ENCODE results near the gene FBXL13.

DNA sequence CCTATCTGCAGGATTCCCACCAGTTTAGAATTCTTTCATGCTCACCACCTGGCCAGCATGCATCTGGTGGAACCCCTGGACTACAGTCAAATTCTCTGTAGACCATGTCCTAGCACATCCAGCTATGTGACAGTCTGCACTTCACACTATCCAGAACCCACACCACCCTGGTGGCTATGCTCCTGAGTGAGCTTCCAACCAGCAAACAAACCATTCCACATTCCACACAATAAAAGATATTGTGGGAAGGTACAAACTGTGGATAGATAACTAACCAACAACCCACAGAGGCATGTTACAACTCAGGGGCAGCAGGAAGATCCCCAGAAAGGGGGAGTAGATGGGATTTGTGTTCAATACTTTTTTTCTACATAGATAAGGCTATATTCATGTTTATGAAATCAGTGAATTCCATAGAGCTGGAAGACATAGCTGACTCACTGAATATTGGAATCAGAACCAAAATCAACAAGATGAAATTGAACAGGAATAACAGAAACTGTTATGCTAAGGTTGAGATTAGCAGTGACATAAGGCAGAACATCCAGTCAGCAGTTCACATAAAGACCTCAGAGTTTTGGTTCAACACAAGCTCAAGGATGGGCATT is 89.3 kb downstream of the FBXL13 start:
- TF ChIP-seq POLR2AphosphoS5 (IDR thresholded peaks at IDR 0.05; ENCODE audit: low read depth) (no peak), GABPA (IDR thresholded peaks at IDR 0.05; ENCODE audit: low read depth) (no peak)
- TF ChIP-seq, protein P1, sequence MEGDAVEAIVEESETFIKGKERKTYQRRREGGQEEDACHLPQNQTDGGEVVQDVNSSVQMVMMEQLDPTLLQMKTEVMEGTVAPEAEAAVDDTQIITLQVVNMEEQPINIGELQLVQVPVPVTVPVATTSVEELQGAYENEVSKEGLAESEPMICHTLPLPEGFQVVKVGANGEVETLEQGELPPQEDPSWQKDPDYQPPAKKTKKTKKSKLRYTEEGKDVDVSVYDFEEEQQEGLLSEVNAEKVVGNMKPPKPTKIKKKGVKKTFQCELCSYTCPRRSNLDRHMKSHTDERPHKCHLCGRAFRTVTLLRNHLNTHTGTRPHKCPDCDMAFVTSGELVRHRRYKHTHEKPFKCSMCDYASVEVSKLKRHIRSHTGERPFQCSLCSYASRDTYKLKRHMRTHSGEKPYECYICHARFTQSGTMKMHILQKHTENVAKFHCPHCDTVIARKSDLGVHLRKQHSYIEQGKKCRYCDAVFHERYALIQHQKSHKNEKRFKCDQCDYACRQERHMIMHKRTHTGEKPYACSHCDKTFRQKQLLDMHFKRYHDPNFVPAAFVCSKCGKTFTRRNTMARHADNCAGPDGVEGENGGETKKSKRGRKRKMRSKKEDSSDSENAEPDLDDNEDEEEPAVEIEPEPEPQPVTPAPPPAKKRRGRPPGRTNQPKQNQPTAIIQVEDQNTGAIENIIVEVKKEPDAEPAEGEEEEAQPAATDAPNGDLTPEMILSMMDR (IDR thresholded peaks at IDR 0.05; ENCODE audit: insufficient read depth, low read length) = no peak
